ENCODE results near the gene OTOGL.

Gene OTOGL

GRCh38 chr12:80262346-80262745, 163.0 kb downstream of the OTOGL start:
- Histone ChIP-seq H3K9ac (ENCODE audit: low read length) (peak overlapping the region; percentile 62), H2BK120ac (ENCODE audit: low read depth, low read length) (no peak overlapping the region), H3K23ac (ENCODE audit: low read length in 2 of 2) (no peak overlapping the region), H3K27me3 (ENCODE audit: control insufficient read depth in 1 of 2, insufficient read depth in 1 of 2, low read length in 2 of 2) (no peaks in the 10 kb centered on the region), H2BK12ac (ENCODE audit: low read length in 2 of 2) (no peak overlapping the region), H3K4me1 (ENCODE audit: control insufficient read depth, insufficient read depth, low read depth, low read length) (no peaks in the 10 kb centered on the region), H3K4me2 (ENCODE audit: low read length, poor library complexity, severe bottlenecking) (no peak overlapping the region), H3K4me3 (ENCODE audit: insufficient read depth in 1 of 2, low read depth in 1 of 2, low read length in 2 of 2) (no peak overlapping the region), H2AFZ (ENCODE audit: low read depth, low read length) (no peak overlapping the region), H4K91ac (ENCODE audit: low read length) (no peak overlapping the region), H2BK5ac (ENCODE audit: low read depth, low read length, poor library complexity, severe bottlenecking) (no peak overlapping the region), H3K4ac (ENCODE audit: low read depth in 1 of 2, low read length in 2 of 2) (no peak overlapping the region), H3K36me3 (ENCODE audit: control insufficient read depth in 1 of 2, insufficient read depth in 2 of 2, low read depth in 1 of 2, low read length in 2 of 2) (no peaks in the 10 kb centered on the region), H3K18ac (ENCODE audit: low read depth in 1 of 2, low read length in 2 of 2) (no peak overlapping the region), H2AK5ac (ENCODE audit: low read length, severe bottlenecking) (no peak overlapping the region), H3K9me3 (ENCODE audit: control insufficient read depth, low read length) (no peaks in the 10 kb centered on the region), H3K27ac (ENCODE audit: low read length, poor library complexity, severe bottlenecking) (no peak overlapping the region), H4K8ac (ENCODE audit: low read length) (no peak overlapping the region), H2BK15ac (ENCODE audit: low read depth, poor library complexity, severe bottlenecking) (no peak overlapping the region), H3K14ac (ENCODE audit: low read length in 2 of 2) (no peak overlapping the region), H3K79me1 (replicated peaks; ENCODE audit: low read length, poor library complexity, severe bottlenecking) (no peaks in the 10 kb centered on the region)
- no CpG with 5 or more reads among the region's 1 CpG for WGBS
- no peak for DNase-seq

DNA sequence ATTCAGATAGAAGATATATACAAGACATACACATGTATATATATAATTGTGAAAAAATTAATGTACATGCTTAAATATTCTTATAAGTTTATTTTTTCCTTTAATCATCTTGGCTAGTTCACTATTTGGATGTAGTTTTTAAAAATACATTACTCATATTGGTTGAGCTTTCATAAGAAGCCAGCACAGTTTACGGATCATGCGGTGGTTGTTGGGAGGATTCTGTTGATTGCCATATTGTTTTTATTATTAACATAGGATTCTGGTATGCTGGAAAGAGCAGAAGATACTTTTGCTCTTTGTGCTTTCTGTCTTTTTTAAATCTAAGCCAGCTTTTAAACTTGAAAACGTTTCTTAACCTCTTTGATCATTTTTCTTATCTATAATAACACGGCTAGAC, 163.4 kb downstream of the OTOGL start:
- no peak overlapping the region for H2BK15ac ChIP-seq (ENCODE audit: low read depth, poor library complexity, severe bottlenecking)
- H3K4me3 ChIP-seq (ENCODE audit: insufficient read depth in 1 of 2, low read depth in 1 of 2, low read length in 2 of 2), result no peak overlapping the region
- WGBS, result 86% methylated on average over 4 of the region's 4 CpGs
- H3K4ac ChIP-seq (ENCODE audit: low read depth in 1 of 2, low read length in 2 of 2), result no peak overlapping the region
- H4K8ac ChIP-seq (ENCODE audit: low read length), result no peak overlapping the region
- H2BK5ac ChIP-seq (ENCODE audit: low read depth, low read length, poor library complexity, severe bottlenecking), result no peak overlapping the region
- H3K27me3 ChIP-seq (ENCODE audit: control insufficient read depth in 1 of 2, insufficient read depth in 1 of 2, low read length in 2 of 2), result no peaks in the 10 kb centered on the region
- no peak overlapping the region for H2BK120ac ChIP-seq (ENCODE audit: low read depth, low read length)
- no peak overlapping the region for H3K27ac ChIP-seq (ENCODE audit: low read length, poor library complexity, severe bottlenecking)
- no peak overlapping the region for H4K91ac ChIP-seq (ENCODE audit: low read length)
- H3K23ac ChIP-seq (ENCODE audit: low read length in 2 of 2), result no peak overlapping the region
- no peak overlapping the region for H2AFZ ChIP-seq (ENCODE audit: low read depth, low read length)
- H2BK12ac ChIP-seq (ENCODE audit: low read length in 2 of 2), result no peak overlapping the region
- H3K79me1 ChIP-seq (replicated peaks; ENCODE audit: low read length, poor library complexity, severe bottlenecking), result no peaks in the 10 kb centered on the region
- no peak overlapping the region for H3K14ac ChIP-seq (ENCODE audit: low read length in 2 of 2)
- no peak overlapping the region for H2AK5ac ChIP-seq (ENCODE audit: low read length, severe bottlenecking)
- no peak overlapping the region for H3K18ac ChIP-seq (ENCODE audit: low read depth in 1 of 2, low read length in 2 of 2)
- no peak for DNase-seq
- no peaks in the 10 kb centered on the region for H3K9me3 ChIP-seq (ENCODE audit: control insufficient read depth, low read length)
- no peak overlapping the region for H3K4me2 ChIP-seq (ENCODE audit: low read length, poor library complexity, severe bottlenecking)
- H3K9ac ChIP-seq (ENCODE audit: low read length), result peak overlapping the region; percentile 62
- H3K4me1 ChIP-seq (ENCODE audit: control insufficient read depth, insufficient read depth, low read depth, low read length), result no peaks in the 10 kb centered on the region
- no peaks in the 10 kb centered on the region for H3K36me3 ChIP-seq (ENCODE audit: control insufficient read depth in 1 of 2, insufficient read depth in 2 of 2, low read depth in 1 of 2, low read length in 2 of 2)

- Histone ChIP-seq H2BK120ac (ENCODE audit: low read depth, low read length) (no peak overlapping the region), H2AFZ (ENCODE audit: low read depth, low read length) (no peak overlapping the region), H3K79me1 (replicated peaks; ENCODE audit: low read length, poor library complexity, severe bottlenecking) (no peaks in the 10 kb centered on the region), H3K18ac (ENCODE audit: low read depth in 1 of 2, low read length in 2 of 2) (no peak overlapping the region), H3K4ac (ENCODE audit: low read depth in 1 of 2, low read length in 2 of 2) (no peak overlapping the region), H3K14ac (ENCODE audit: low read length in 2 of 2) (no peak overlapping the region), H3K23ac (ENCODE audit: low read length in 2 of 2) (no peak overlapping the region), H3K4me2 (ENCODE audit: low read length, poor library complexity, severe bottlenecking) (no peak overlapping the region), H3K4me1 (ENCODE audit: control insufficient read depth, insufficient read depth, low read depth, low read length) (peaks cover 2% of the 10 kb centered on the region), H4K8ac (ENCODE audit: low read length) (no peak overlapping the region), H4K91ac (ENCODE audit: low read length) (no peak overlapping the region), H3K4me3 (ENCODE audit: insufficient read depth in 1 of 2, low read depth in 1 of 2, low read length in 2 of 2) (no peak overlapping the region), H3K36me3 (ENCODE audit: control insufficient read depth in 1 of 2, insufficient read depth in 2 of 2, low read depth in 1 of 2, low read length in 2 of 2) (no peaks in the 10 kb centered on the region), H2BK12ac (ENCODE audit: low read length in 2 of 2) (no peak overlapping the region), H3K9ac (ENCODE audit: low read length) (no peak overlapping the region), H2AK5ac (ENCODE audit: low read length, severe bottlenecking) (no peak overlapping the region), H2BK5ac (ENCODE audit: low read depth, low read length, poor library complexity, severe bottlenecking) (no peak overlapping the region), H3K27me3 (ENCODE audit: control insufficient read depth in 1 of 2, insufficient read depth in 1 of 2, low read length in 2 of 2) (no peaks in the 10 kb centered on the region), H3K27ac (ENCODE audit: low read length, poor library complexity, severe bottlenecking) (no peak overlapping the region), H3K9me3 (ENCODE audit: control insufficient read depth, low read length) (no peaks in the 10 kb centered on the region), H2BK15ac (ENCODE audit: low read depth, poor library complexity, severe bottlenecking) (no peak overlapping the region)
- DNase-seq, result no peak
Observed at GRCh38 chr12:80264386-80264785, 165.0 kb downstream of the OTOGL start.

- no peak overlapping the region for H2AFZ ChIP-seq (ENCODE audit: low read depth, low read length)
- peaks cover 2% of the 10 kb centered on the region for H3K4me1 ChIP-seq (ENCODE audit: control insufficient read depth, insufficient read depth, low read depth, low read length)
- no peaks in the 10 kb centered on the region for H3K27me3 ChIP-seq (ENCODE audit: control insufficient read depth in 1 of 2, insufficient read depth in 1 of 2, low read length in 2 of 2)
- no peaks in the 10 kb centered on the region for H3K36me3 ChIP-seq (ENCODE audit: control insufficient read depth in 1 of 2, insufficient read depth in 2 of 2, low read depth in 1 of 2, low read length in 2 of 2)
- no peak overlapping the region for H3K23ac ChIP-seq (ENCODE audit: low read length in 2 of 2)
- no peak overlapping the region for H3K14ac ChIP-seq (ENCODE audit: low read length in 2 of 2)
- H3K79me1 ChIP-seq (replicated peaks; ENCODE audit: low read length, poor library complexity, severe bottlenecking), result no peaks in the 10 kb centered on the region
- H2BK12ac ChIP-seq (ENCODE audit: low read length in 2 of 2), result no peak overlapping the region
- no peak overlapping the region for H3K4me3 ChIP-seq (ENCODE audit: insufficient read depth in 1 of 2, low read depth in 1 of 2, low read length in 2 of 2)
- DNase-seq, result no peak
- H4K8ac ChIP-seq (ENCODE audit: low read length), result no peak overlapping the region
- H3K9ac ChIP-seq (ENCODE audit: low read length), result no peak overlapping the region
- no peak overlapping the region for H3K4me2 ChIP-seq (ENCODE audit: low read length, poor library complexity, severe bottlenecking)
- no peak overlapping the region for H3K4ac ChIP-seq (ENCODE audit: low read depth in 1 of 2, low read length in 2 of 2)
- no peak overlapping the region for H2AK5ac ChIP-seq (ENCODE audit: low read length, severe bottlenecking)
- H2BK120ac ChIP-seq (ENCODE audit: low read depth, low read length), result no peak overlapping the region
- H2BK15ac ChIP-seq (ENCODE audit: low read depth, poor library complexity, severe bottlenecking), result no peak overlapping the region
- H3K9me3 ChIP-seq (ENCODE audit: control insufficient read depth, low read length), result no peaks in the 10 kb centered on the region
- no peak overlapping the region for H3K18ac ChIP-seq (ENCODE audit: low read depth in 1 of 2, low read length in 2 of 2)
- no peak overlapping the region for H2BK5ac ChIP-seq (ENCODE audit: low read depth, low read length, poor library complexity, severe bottlenecking)
- WGBS, result 90% methylated on average over 3 of the region's 5 CpGs
- H4K91ac ChIP-seq (ENCODE audit: low read length), result no peak overlapping the region
- H3K27ac ChIP-seq (ENCODE audit: low read length, poor library complexity, severe bottlenecking), result no peak overlapping the region
Observed at GRCh38 chr12:80264891-80265290, 165.6 kb downstream of the OTOGL start.
